NK-92 (cell line): ENCODE measurements around the gene ZNF277.
A peak's percentile ranks its signal among the peaks of the same experiment; 100 is the strongest.

Source experiments
- DNase-seq: peaks from one replicate; lab custom pipeline; 2025; ENCODE audit not compliant: unreplicated experiment; lab: John Stamatoyannopoulos, UW

ZNF277 gene, protein sequence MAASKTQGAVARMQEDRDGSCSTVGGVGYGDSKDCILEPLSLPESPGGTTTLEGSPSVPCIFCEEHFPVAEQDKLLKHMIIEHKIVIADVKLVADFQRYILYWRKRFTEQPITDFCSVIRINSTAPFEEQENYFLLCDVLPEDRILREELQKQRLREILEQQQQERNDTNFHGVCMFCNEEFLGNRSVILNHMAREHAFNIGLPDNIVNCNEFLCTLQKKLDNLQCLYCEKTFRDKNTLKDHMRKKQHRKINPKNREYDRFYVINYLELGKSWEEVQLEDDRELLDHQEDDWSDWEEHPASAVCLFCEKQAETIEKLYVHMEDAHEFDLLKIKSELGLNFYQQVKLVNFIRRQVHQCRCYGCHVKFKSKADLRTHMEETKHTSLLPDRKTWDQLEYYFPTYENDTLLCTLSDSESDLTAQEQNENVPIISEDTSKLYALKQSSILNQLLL

DNA sequence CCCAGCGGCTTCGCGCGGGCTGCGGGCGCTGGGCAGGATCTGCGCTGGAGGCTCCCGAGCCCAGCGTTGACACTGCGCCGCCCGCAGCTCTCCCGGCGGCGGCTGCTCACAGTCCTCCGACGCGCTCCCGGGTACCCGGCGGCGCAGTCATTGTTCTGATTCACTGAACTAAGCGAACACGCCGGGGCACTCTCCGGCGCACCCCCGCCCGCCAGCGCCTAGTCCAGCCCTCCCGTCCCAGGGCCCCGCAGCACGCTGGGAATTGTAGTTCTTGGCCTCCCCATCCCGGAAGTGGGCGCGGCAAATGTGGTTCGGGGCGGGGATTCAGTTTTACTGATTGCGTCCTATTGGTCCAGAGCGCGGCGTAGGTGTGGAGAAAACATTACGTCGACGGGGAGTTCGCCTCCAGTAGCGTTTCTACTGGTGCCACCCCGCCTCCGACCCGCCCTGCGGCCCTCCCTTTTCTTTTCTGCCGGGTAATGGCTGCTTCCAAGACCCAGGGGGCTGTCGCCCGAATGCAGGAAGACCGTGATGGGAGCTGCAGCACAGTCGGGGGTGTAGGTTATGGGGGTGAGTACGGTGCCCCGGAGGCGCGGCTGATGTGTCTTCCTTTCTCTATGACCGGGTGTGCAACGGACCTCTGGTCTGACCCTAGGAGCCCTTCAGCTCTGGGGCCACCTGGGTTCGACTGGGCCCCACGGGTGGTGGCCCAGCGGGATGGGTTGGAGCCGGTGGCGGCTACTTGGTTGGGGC lies at the start of gene ZNF277, which contains the start of gene DOCK4:
ZNF277 (plus strand) TSS at position 458 of the 753 bp plus-strand sequence; CDS start at position 480, 22 bp downstream.
DOCK4 (minus strand) TSS at position 162 of the 753 bp plus-strand sequence. CDS start 261 bp downstream, outside the sequence.
- peak; percentile 91 for DNase-seq

DNA sequence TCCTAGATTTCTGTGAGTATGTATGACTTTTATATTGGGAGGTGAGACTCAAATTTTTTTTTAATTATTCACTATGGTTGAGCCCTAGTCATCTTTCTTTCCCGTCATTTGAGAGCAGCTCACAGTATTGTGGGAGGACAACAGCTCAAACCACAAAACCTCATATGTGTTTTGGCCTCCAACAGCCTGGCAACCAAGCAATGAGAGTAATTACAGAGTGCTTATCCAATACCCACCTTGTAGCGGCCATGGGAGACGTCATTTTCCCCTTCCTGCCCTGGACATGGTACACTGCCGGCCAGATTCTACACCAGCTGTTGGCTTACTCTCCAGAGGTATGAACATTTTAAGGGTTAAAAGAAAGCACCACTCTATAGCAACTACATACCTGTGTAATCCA lies 49.4 kb upstream of the ZNF277 start:
- no peak for DNase-seq

DNA sequence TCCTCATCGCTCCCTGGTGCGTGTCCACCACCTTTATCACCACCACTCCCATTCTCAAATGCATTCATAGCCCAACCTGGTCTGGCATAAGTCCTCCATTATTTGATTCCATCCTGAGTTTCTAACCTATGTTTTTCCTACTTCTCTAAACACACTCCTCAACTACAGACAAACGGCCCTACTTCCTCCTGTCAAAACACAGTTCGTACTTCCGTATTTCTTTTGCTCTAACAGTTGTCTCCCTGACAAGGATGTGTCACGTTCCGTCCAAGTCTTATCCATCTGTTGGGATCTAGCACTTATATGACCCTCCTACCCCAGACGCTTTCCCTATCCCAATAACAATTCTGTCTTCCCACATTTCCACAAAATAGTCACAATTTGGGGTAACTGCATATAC lies 47.1 kb upstream of the ZNF277 start:
- no peak for DNase-seq

DNA sequence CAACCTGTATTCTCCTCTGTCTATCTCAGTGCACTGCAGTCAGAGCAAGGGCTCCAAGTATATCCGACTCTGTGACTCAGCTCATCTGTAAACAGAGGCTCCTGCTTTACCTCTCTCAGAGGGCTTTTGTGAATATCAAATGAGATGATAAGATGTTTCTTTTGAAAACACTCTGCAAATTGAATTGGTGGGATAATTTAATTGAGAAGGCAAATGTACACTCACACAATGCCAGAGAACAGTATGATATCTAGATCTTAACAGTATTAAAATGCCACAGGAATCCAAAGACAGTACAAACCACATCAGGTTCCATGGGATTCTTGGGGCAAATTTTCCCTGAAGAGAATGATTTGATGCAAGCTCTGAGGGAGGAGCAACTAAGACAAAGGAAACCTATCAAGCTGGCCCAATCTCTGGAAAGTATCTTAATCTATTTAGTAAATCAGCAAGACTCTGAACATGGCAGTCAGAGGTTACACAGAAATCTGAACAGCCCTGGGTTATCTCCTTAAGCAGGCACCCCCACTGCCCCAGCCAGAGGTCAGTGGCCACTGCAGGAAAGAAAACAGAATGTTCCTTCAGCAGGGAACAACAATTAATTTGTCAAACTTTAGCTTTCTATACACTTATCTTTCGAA lies 46.2 kb upstream of the ZNF277 start:
- DNase-seq: no peak

DNA sequence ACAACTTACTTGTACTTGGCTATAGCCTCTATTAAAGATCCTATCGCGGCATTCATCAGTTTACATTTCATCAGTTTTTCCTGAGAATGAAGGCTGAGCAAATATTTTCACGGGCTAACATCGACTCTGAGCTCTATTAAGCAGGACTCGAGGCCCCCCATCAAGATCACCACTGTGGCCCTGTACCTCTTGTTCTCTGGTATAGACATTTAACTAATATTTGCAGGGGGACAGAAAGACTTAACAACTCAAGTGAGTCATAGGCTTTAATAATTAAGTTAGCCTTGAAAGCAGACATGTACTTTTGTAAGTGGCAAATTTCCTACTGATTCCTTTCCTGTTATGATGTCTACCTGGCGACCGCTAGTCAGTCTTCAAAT lies 45.7 kb upstream of the ZNF277 start:
- DNase-seq: no peak

DNA sequence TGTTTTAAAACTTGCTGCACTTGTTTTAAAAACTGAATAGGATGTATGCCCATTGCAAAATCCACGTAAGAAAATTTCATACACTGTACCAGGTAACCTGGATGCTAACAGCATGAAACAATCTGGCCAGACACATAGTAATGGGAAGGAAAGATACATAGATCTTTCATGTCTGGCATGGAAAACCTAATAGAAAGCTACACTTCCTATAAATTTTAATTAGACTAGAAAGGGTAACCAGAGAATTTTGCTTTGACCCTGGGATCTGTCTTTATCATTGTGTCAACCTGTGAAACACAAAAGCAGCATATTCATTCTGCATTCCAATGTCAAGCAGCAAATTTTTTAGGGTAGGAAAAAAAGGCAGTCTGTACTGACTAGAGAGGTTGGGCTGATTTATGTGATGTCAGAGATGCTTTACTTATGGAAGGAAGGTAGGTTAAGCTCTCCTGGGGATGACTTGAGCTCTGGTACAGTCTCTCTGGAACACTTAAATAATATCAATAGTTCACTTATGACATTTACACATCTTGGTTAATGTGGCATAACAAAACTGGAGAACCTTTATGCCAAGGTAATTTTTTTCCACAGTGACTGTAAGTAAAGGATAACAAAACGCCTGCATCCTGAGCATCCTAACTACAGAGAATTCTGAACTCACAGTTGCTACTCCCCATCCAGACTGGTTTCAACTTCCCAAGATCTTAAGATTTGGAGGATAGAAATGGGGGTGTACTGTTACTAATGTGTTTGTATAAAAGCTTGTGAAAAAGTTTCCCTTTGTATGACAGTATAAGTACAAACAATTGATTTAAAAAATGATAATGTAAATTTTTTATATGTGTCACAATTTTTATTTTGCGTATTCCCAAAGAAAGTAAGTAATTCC lies 45.0 kb upstream of the ZNF277 start:
- DNase-seq: no peak

DNA sequence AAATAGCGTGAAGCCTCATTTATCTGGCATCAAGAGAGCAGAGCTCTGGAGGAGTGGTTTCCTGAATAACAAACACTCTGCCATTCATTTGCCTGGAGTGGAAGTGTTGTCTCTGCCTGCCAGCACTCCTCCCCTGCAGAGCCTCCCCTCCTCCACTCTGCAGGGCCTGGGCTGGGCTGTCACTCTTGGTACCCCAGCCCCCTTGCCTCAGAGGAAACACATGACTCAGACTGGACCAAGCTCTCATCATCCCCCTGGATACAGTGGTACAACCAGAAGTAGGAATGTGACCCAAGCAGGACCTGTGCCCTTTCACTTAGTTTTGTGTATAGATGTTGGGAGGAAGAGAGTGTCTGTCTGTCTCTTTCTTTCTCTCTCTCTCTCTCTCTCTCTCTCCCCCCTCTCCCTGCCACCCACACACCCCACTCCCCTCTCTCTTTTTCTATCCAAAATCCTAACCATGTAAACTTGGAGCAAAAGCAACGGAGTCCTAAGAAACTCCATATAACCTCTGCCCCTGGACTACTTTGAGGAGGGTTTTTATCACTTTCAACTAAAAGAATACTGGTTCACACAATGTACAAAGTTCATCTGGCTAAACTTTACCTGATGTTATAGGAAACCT lies 44.2 kb upstream of the ZNF277 start:
- DNase-seq: no peak

DNA sequence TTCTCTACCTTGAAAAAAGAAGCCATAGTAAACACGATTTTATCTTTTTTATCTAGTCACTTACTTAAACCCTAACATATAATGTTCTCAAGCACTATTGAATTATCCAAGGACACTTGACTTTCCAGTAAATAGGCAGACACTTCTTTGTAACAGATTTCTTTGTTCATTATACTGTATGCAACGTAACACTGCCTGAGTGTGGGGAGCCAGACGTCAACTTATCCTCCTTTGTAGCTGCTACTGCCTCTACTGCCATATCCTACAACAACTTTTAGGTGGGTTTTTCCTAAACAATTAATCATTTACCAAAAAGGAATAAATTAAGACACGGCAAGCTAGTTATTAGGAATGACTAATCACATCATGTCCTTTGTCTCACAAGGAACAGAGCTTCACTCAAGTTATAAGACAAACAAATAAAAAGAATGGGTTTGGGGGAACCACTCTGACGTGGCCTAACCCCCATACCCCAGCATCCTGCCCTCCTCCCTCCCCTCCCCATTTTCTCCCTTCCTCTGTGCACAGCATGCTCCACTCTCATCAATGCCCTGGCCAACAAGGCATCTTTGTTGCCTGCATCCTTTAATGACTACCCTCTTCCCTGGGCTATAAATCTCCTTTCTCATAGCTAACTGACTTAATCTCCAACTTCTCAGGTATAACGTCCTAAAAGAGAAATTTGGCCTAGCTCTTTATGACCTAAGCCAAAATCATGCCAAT lies 43.5 kb upstream of the ZNF277 start:
- no peak for DNase-seq

DNA sequence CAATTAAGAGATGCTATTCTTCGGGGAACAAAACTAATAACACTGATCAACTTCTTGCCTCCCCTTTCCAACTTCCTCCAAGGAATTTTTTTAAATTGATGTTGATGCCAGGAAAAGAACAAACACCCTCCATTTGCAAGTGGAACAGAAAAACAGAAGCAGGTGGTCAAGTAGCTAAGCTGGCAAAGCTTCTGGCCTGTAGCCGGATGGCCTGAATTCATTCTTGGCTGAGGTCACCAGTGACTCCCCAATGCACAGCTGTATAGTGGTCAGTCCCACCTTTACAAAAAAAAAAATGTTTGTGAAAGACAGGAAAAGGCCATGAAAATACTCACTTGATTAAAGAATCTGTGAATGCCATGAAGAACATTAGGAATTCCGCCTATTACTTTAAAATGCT lies 39.3 kb upstream of the ZNF277 start:
- no peak for DNase-seq

DNA sequence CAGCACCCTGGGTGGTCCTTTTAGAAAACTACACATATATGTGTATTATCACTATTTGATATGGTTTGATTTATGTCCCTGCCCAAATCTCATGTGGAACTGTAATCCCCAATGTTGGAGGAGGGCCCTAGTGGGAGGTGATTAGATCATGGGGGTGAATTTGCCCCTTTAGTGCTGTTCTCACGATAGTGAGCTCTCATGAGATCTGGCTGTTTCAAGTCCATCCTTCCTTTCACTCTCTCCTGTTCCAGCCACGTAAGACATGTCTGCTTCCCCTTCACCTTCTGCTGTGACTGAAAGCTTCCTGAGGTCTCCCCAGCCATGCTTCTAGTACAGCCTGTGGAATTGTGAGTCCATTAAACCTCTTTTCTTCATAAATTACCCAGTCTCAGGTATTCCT lies 37.6 kb upstream of the ZNF277 start:
- DNase-seq: no peak

DNA sequence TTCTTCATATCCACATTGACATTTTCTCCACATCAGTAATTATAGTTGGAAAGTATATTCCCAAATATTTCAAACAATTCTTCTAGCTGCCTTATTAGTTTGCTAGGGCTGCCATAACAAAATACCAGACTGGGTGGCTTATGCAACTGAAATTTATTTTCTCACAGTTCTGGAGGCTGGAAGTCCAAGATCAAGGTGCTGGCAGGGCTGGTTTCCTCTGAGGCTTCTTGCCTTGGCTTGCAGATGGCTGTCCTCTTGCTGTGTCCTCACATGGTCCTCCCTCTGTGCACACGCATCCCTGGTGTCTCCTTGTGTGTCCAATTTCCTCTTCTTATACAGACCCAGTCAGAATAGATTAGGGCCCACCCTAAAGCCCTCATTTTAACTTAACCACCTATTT lies 34.8 kb upstream of the ZNF277 start:
- DNase-seq: no peak

DNA sequence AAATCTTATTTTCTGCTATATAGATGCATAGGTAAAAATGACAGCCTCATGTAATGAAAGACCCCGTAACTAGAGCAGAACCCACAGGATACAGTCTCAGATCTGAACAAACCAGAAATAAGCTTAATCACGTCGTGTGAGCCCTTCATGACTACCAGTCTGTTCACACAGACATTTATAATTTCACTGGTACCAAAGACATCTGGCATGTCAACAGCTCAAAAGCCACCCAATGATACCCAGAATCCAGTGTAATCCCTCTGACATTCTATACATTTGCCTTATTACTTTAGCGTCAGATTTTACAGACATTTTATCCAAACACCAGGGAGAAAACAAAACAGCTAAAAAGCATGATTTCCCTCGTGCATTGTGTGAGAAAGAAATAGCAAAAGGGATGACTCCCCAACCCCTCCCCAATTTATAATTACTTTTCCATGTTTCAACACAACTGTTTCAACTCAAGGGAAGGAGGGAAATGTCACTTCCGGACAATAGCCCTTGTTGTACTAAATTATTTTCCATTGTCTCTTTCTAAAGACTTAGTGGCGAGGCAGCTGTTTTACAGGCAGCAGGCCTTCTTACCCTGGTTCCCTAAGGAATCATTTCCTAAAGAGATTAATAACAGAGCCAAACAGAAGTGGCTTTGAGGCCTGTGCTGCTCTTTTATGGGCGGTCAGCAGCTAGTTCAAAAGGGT lies 33.5 kb upstream of the ZNF277 start:
- no peak for DNase-seq

DNA sequence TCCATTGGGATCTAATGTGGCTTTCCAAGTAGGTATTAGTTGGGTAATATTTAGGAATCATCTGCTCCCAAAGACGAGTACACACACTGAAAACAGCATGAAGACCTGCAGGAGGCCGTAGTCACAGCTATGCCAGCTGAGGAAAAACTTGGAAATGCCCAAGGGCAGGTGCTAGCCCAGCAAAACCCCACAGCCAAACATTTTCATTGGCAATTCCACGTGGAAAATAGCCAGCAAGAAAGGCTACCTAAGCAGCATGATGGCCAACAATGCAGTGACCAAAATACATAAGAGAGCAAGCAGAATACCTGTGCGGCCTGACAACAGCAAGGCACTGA lies 33.0 kb upstream of the ZNF277 start:
- no peak for DNase-seq

DNA sequence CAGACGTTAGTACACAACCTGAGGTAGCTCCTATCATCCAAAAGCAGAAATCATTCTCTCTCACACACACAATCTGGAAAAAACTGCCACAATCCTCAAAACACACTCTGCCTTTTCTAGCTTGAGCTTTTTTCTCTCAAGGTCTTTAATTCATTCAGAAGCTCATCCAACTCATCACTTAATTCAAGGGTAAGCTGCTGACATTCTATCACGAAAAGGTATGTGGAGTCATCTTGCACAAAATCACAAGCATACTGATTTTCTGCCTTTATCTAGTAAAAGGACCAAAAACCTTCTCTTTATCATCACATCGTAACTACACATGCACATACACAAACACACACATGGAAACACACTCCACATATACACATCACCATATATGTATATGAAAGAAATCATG lies 32.3 kb upstream of the ZNF277 start:
- DNase-seq: no peak

DNA sequence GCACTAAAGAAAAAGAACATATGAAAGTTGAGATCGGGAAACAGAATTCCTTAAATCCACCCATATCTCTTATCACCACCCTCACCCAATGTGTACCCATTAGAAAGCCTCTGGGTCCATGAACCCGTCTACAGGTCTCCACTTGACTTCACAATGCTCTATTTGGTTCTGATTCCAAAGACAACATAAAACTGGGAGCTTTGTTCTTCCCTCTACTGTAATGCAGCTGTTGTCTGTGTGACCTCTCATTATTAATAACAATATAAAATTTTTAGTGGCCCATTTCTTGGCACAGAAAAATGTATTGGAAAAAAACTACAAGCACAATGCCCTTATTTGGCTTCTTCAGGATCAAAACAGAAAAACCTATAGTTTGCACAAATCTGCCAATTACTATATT lies 30.3 kb upstream of the ZNF277 start:
- DNase-seq: no peak

DNA sequence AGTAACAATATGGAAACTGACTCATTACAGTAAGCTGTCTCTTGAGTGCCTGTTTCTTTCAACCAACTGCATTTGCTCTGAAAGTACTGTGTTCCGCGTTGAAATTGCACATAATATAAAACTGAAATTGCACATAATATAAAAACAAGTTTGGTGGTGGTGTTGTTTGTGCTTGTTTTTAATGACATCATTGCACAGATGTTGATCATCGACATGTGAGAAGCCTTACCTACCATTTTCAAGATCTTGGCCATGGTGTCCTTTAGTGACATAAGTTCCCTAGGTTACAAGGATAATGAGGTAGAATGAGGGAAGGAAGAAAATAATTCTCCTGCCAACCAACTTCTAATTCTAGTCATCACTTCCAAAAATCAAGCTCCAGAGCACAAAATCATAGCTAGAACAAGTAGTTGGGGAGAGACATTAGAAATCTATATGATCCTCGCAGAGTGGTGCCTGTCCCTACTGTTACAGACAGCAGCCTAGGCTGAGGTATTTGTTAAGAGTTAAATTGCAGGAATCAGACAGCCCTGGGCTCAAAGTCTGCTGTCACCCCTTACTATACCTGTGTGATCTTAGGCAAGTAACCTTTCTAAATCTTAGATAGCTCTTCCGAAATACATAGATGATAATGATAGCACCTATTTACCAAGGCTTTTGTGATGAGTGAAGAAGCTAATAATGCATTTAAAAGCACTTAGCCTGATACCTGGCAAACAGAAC lies 29.6 kb upstream of the ZNF277 start:
- no peak for DNase-seq

DNA sequence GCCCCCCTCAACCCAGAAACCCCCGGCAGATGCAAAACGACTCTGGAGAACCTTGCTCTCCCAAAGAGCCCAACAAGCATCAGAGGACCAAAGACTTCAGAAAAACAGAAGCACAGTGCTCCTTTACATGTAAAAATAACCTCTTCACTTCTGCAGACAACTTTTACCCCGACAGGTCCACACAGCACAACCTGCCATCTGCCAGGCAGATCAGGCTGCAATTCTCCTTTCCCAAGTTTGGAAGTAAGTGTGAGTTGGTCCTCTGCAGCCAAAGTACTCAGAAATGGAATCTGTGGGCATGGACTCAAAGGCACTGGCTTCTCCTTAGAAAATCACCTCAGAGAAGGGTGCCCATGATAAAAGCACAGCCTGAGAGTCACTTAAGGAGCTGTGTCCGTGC lies 26.3 kb upstream of the ZNF277 start:
- DNase-seq: no peak

DNA sequence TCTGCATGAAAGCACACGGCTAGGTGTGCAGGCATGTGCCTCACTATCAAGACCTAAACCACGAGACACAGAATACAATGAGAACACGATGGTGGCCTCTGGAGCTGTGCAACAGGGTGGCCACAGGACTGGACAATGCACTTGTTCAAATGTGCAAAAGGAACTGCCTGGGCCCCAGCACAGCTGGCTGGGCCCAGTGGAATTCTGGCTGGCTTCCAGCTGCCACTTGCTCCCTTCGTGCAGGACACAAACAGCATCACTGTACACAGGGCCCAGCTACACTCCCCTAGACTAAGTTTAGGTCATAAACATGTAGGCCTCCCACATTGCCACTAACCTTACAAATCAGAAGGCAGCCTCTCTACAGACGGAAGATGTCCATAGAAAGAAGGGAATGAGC lies 23.7 kb upstream of the ZNF277 start:
- DNase-seq: no peak

DNA sequence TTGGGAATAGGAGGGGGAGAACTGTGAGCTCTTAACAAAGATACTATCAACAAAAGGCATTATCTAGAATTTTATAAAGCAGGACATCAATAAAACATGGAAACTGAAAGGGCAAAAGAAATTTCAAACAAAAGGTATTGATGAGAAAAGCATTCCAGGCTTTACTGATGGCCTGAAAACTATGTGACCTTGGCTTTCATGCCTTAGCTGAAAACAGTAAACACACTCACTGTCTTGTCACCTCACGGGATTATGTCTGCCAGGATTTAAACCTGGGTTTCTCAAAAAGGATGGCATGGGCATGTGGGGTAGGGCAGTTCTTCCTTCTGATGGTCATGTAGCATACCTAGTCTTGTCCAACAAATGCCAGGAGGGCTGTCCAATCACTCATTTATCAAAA lies 23.2 kb upstream of the ZNF277 start:
- DNase-seq: no peak
